CD4-positive, alpha-beta memory T cell (primary cell): ENCODE results near the gene MPHOSPH6. TPM values are rescaled to one million over a fixed set of nuclear protein-coding genes. Genes with fewer than 3 reads are reported as not detected.

ENCODE experiments used
- CTCF ChIA-PET: fragments of 350-600 bp; sonication (Branson Sonifier 250); formaldehyde crosslinking; loops from one replicate; lab custom pipeline; 2021; ENCODE audit warnings: inconsistent platforms; ENCODE audit not compliant: partially characterized antibody; lab: Charles Lee
- POLR2A ChIA-PET: fragments of 350-600 bp; sonication (Branson Sonifier 250); formaldehyde crosslinking; loops from one replicate; lab custom pipeline; 2021; ENCODE audit not compliant: partially characterized antibody; lab: Charles Lee
- DNase-seq, 5 donors: peaks; one replicate each; pipeline versions ENCODE4 v3.0.0 to v3.0.0-alpha.2; 2020 to 2022; ENCODE audit warnings: mixed read lengths in 1 of 5
- H3K27ac ChIP-seq: one replicate; pipeline ENCODE4 v1.7.0; 2013; ENCODE audit warnings: low read depth, low read length
- H3K27me3 ChIP-seq: 2 replicates; pipeline ENCODE4 v1.7.0; 2013; ENCODE audit warnings: mild to moderate bottlenecking, low read length, moderate library complexity; ENCODE audit not compliant: insufficient read depth
- H3K36me3 ChIP-seq: 2 replicates; pipeline ENCODE4 v1.7.0; 2013; ENCODE audit warnings: mild to moderate bottlenecking, low read length, moderate library complexity; ENCODE audit not compliant: insufficient read depth
- H3K4me1 ChIP-seq: 2 replicates; pipeline ENCODE4 v1.7.0; 2013; ENCODE audit warnings: mild to moderate bottlenecking, low read length, moderate library complexity; ENCODE audit not compliant: insufficient read depth
- H3K4me3 ChIP-seq, 2 donors: one replicate each; pipeline ENCODE4 v1.7.0; 2013; ENCODE audit warnings: low read length in 2 of 2, mild to moderate bottlenecking in 1 of 2
- H3K9me3 ChIP-seq, 2 donors: one replicate each; pipeline ENCODE4 v1.7.0; 2013; ENCODE audit warnings: low read length in 2 of 2, control low read depth in 1 of 2; ENCODE audit not compliant: control insufficient read depth in 1 of 2
- H3K27ac Mint-ChIP-seq, 7 donors: one replicate each; pipeline ENCODE4 v1.8.0; 2020 to 2021; ENCODE audit warnings: mixed read lengths in 7 of 7, mild to moderate bottlenecking in 6 of 7, inconsistent platforms in 3 of 7, moderate library complexity in 3 of 7
- H3K27me3 Mint-ChIP-seq, 2 donors: one replicate each; pipeline ENCODE4 v1.8.0; 2020 to 2021; ENCODE audit warnings: mixed read lengths in 2 of 2
- H3K36me3 Mint-ChIP-seq, 2 donors: one replicate each; pipeline ENCODE4 v1.8.0; 2020 to 2021; ENCODE audit warnings: mixed read lengths in 2 of 2, inconsistent platforms in 1 of 2, mild to moderate bottlenecking in 1 of 2
- H3K4me1 Mint-ChIP-seq, 4 donors: one replicate each; pipeline ENCODE4 v1.8.0; 2020 to 2021; ENCODE audit warnings: mixed read lengths in 4 of 4, mild to moderate bottlenecking in 1 of 4
- H3K4me3 Mint-ChIP-seq, 8 donors: one replicate each; pipeline ENCODE4 v1.8.0; 2020 to 2021; ENCODE audit warnings: mixed read lengths in 8 of 8, mild to moderate bottlenecking in 7 of 8, moderate library complexity in 6 of 8, inconsistent platforms in 3 of 8
- H3K9me3 Mint-ChIP-seq, 8 donors: one replicate each; pipeline ENCODE4 v1.8.0; 2020 to 2021; ENCODE audit warnings: mixed read lengths in 8 of 8, mild to moderate bottlenecking in 5 of 8, inconsistent platforms in 3 of 8, moderate library complexity in 1 of 8
- intact Hi-C: fragments of 100-400 bp; cut with micrococcal nuclease; formaldehyde crosslinking; loops from one replicate; pipeline ENCODE4 v1.15.1; 2023
- polyA plus RNA-seq, 2 donors: library from polyadenylated mRNA; unstranded; fragments of 300-500 nt; fragmentation: Illumina TruSeq; gene quantifications; one replicate each; pipeline ENCODE4 v1.2.3, GENCODE V29; 2021
- total RNA-seq, 2 experiments: library from RNA; stranded (reverse); gene quantifications; one replicate each; pipeline ENCODE4 v1.2.3, GENCODE V29; 2021

MPHOSPH6 gene
- total and polyA plus RNA-seq, 4 experiments from 2014 or later, result 19.6 to 51.6 (median 22.9) TPM

GRCh38 chr16:82133798-82134197 is 36.2 kb downstream of the MPHOSPH6 start:
- peak overlapping the region; percentile 20 to 93 (median 73) for H3K27ac Mint-ChIP-seq
- POLR2A ChIA-PET, result interaction anchor here (2.6 kb wide), 1 partner anchor 36 kb away, joined by 15 read pairs; the partner anchor contains the start of gene MPHOSPH6
- peak; percentile 18 to 39 (median 31) for DNase-seq
- H3K4me1 Mint-ChIP-seq, result peaks cover 13 to 29% (median 19%) of the 10 kb centered on the region in 4 donors
- H3K36me3 ChIP-seq, result no peaks in the 10 kb centered on the region
- H3K4me3 ChIP-seq, result peak overlapping the region in 1 of 2 donors; percentile 36
- peaks cover 6 to 13% of the 10 kb centered on the region in 2 donors for H3K36me3 Mint-ChIP-seq
- intact Hi-C loops, result loop anchor here (5.0 kb wide), 1 partner anchor 99 kb away; no protein-coding TSS in a partner anchor
- no peaks in the 10 kb centered on the region for H3K9me3 ChIP-seq
- CTCF ChIA-PET, result interaction anchor here (1.2 to 2.5 kb wide), 3 partner anchors 36 to 129 kb away, joined by 3 to 9 read pairs (median 8); partner anchors contain the start of gene MPHOSPH6
- peaks cover 0 to 4% (median 0%) of the 10 kb centered on the region in 8 donors for H3K9me3 Mint-ChIP-seq
- H3K27me3 Mint-ChIP-seq, result no peaks in the 10 kb centered on the region
- no peaks in the 10 kb centered on the region for H3K27me3 ChIP-seq
- H3K27ac ChIP-seq, result no peak overlapping the region
- peak overlapping the region; percentile 51 to 84 (median 66) for H3K4me3 Mint-ChIP-seq
- H3K4me1 ChIP-seq, result peaks cover 19% of the 10 kb centered on the region

GRCh38 chr16:82129881-82130280 is 40.1 kb downstream of the MPHOSPH6 start:
- H3K36me3 ChIP-seq, result no peaks in the 10 kb centered on the region
- no peaks in the 10 kb centered on the region for H3K27me3 ChIP-seq
- Mint-ChIP-seq H3K4me1 (peaks cover 13 to 20% (median 16%) of the 10 kb centered on the region in 4 donors), H3K9me3 (peaks cover 0 to 15% (median 4%) of the 10 kb centered on the region in 8 donors), H3K4me3 (no peak overlapping the region), H3K36me3 (peaks cover 3 to 4% of the 10 kb centered on the region in 2 donors), H3K27me3 (peaks cover 1 to 3% of the 10 kb centered on the region in 2 donors), H3K27ac (no peak overlapping the region)
- ChIA-PET POLR2A (no interaction called here), CTCF (no interaction called here)
- intact Hi-C loops, result loop anchor here (5.0 kb wide), 1 partner anchor 102 kb away; no protein-coding TSS in a partner anchor
- H3K27ac ChIP-seq, result no peak overlapping the region
- H3K4me1 ChIP-seq, result peaks cover 17% of the 10 kb centered on the region
- H3K9me3 ChIP-seq, result no peaks in the 10 kb centered on the region
- H3K4me3 ChIP-seq, result no peak overlapping the region
- no peak for DNase-seq

DNA sequence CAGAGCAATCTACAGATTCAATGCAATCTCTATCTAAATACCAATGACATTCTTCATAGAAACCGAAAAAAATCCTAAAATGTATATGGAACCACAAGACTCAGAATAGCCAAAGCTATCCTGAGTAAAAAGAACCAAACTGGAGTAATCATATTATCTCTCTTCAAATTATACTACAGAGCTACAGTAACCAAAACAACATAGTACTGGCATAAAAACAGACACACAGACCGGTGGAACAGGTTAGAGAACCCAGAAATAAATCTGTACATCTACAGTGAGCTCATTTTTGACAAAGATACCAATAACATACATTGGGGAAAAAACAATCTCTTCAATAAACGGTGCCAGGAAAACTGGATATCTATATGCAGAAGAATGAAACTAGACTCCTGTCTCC is 45.4 kb downstream of the MPHOSPH6 start:
- Histone ChIP-seq H3K27ac (no peak overlapping the region), H3K27me3 (no peaks in the 10 kb centered on the region), H3K4me3 (no peak overlapping the region), H3K9me3 (no peaks in the 10 kb centered on the region), H3K4me1 (no peaks in the 10 kb centered on the region), H3K36me3 (no peaks in the 10 kb centered on the region)
- ChIA-PET POLR2A (no interaction called here), CTCF (no interaction called here)
- Mint-ChIP-seq H3K4me1 (no peaks in the 10 kb centered on the region), H3K36me3 (peaks cover 3 to 4% of the 10 kb centered on the region in 2 donors), H3K27me3 (peaks cover 1 to 3% of the 10 kb centered on the region in 2 donors), H3K9me3 (peaks cover 0 to 15% (median 5%) of the 10 kb centered on the region in 8 donors), H3K27ac (no peak overlapping the region), H3K4me3 (no peak overlapping the region)
- intact Hi-C loops, result no loop called here
- no peak for DNase-seq

DNA sequence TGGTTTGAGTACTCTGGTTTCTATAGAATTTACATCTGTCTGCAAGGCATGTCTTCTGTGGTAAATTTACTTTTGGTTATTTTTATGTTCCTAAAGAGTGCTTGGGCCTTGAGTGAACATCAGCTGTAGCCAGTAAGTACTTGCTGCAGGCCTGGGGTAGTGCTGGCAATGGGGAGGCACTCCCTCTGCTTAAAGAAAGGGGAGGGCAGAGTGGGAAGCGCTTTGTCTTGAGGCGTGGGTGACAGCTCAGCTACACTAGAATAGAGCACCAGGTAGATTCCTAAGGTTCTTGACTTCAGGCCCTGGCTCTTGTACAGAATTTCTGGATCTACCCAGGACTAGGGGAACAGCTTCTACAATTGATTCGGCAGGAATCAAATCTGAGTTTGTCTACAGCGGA is 50.6 kb downstream of the MPHOSPH6 start:
- Histone ChIP-seq H3K9me3 (no peaks in the 10 kb centered on the region), H3K36me3 (no peaks in the 10 kb centered on the region), H3K27ac (no peak overlapping the region), H3K27me3 (no peaks in the 10 kb centered on the region), H3K4me3 (no peak overlapping the region), H3K4me1 (no peaks in the 10 kb centered on the region)
- no peaks in the 10 kb centered on the region for H3K36me3 Mint-ChIP-seq
- ChIA-PET CTCF (no interaction called here), POLR2A (no interaction called here)
- no peak for DNase-seq
- H3K9me3 Mint-ChIP-seq, result peaks cover 0 to 3% (median 0%) of the 10 kb centered on the region in 8 donors
- H3K27ac Mint-ChIP-seq, result no peak overlapping the region
- intact Hi-C loops, result no loop called here
- H3K27me3 Mint-ChIP-seq, result no peaks in the 10 kb centered on the region
- no peak overlapping the region for H3K4me3 Mint-ChIP-seq
- no peaks in the 10 kb centered on the region for H3K4me1 Mint-ChIP-seq

- ChIA-PET CTCF (no interaction called here), POLR2A (no interaction called here)
- Mint-ChIP-seq H3K4me3 (no peak overlapping the region), H3K27me3 (no peaks in the 10 kb centered on the region), H3K9me3 (peaks cover 0 to 1% (median 0%) of the 10 kb centered on the region in 8 donors), H3K4me1 (no peaks in the 10 kb centered on the region), H3K27ac (no peak overlapping the region), H3K36me3 (no peaks in the 10 kb centered on the region)
- no peak overlapping the region for H3K27ac ChIP-seq
- H3K9me3 ChIP-seq, result no peaks in the 10 kb centered on the region
- no peak overlapping the region for H3K4me3 ChIP-seq
- no peaks in the 10 kb centered on the region for H3K36me3 ChIP-seq
- no peak for DNase-seq
- no peaks in the 10 kb centered on the region for H3K27me3 ChIP-seq
- no peaks in the 10 kb centered on the region for H3K4me1 ChIP-seq
- intact Hi-C loops, result no loop called here
These were observed 51.3 kb downstream of the MPHOSPH6 start for GRCh38 chr16:82118749-82119148.

DNA sequence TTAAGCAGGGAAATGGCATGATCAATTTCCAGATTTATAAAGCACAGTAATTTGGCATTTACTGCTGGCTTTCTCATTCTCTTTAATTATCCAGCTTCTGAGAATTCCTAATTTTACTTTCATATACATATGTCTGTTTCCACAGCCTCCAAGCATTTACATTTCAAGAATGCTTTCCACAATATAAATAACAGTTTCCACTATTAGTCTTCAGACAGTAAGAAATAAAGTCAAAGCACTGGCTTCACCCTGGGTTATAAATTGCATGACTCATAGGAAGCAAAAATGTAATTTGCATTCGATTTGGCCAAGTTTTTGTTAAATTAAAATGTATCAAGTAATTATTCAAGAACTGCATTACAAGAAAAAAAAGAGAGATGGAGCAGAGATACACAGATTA is 53.5 kb downstream of the MPHOSPH6 start:
- Histone ChIP-seq H3K36me3 (no peaks in the 10 kb centered on the region), H3K27ac (no peak overlapping the region), H3K4me3 (no peak overlapping the region), H3K9me3 (no peaks in the 10 kb centered on the region), H3K27me3 (no peaks in the 10 kb centered on the region), H3K4me1 (no peaks in the 10 kb centered on the region)
- Mint-ChIP-seq H3K9me3 (no peaks in the 10 kb centered on the region), H3K36me3 (no peaks in the 10 kb centered on the region), H3K4me1 (no peaks in the 10 kb centered on the region), H3K27me3 (no peaks in the 10 kb centered on the region), H3K27ac (peak overlapping the region in 1 of 7 donors; percentile 53), H3K4me3 (no peak overlapping the region)
- intact Hi-C loops, result no loop called here
- no peak for DNase-seq
- ChIA-PET POLR2A (no interaction called here), CTCF (no interaction called here)

DNA sequence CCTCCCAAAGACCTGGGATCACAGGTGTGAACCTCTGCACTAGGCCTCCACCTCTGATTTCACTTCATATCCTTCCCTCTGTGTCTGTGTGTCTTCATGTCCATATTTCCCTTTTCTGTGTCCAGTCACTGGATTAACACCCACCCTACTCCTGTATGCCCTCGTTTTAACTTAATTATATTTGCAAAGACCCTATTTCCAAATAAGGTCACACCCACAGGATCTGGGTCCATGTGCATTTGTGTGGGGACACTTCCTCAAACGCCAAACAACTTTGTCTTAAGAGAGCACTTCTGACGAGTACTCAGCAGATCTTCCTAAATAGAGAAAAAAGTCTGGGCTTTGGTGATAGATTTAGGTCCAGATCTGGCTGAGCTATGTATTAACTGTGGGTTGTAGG is 56.3 kb downstream of the MPHOSPH6 start:
- H3K27me3 ChIP-seq, result no peaks in the 10 kb centered on the region
- Mint-ChIP-seq H3K4me1 (no peaks in the 10 kb centered on the region), H3K9me3 (no peaks in the 10 kb centered on the region), H3K27ac (no peak overlapping the region), H3K27me3 (peaks cover 0 to 2% of the 10 kb centered on the region in 2 donors), H3K4me3 (no peak overlapping the region), H3K36me3 (no peaks in the 10 kb centered on the region)
- CTCF ChIA-PET, result no interaction called here
- H3K27ac ChIP-seq, result no peak overlapping the region
- no peaks in the 10 kb centered on the region for H3K4me1 ChIP-seq
- no peaks in the 10 kb centered on the region for H3K36me3 ChIP-seq
- POLR2A ChIA-PET, result no interaction called here
- DNase-seq, result no peak
- no peak overlapping the region for H3K4me3 ChIP-seq
- intact Hi-C loops, result no loop called here
- no peaks in the 10 kb centered on the region for H3K9me3 ChIP-seq
